Bronchial epithelial cell (primary cell): ENCODE results near the gene AGBL5. TPM values are rescaled to one million over a fixed set of nuclear protein-coding genes. Genes with fewer than 3 reads are reported as not detected.

Source experiments
- DNase-seq: peaks from one replicate; pipeline ENCODE4 v3.0.0-alpha.2; 2010; ENCODE audit warnings: low read depth
- FAIRE-seq: peaks from 2 replicates; lab custom pipeline; 2011; peaks lifted over from hg19 to GRCh38; lab: Jason Lieb, UNC
- H3K27me3 ChIP-seq: 2 replicates; pipeline ENCODE4 v1.5.1; 2011; ENCODE audit warnings: low read length; ENCODE audit not compliant: control insufficient read depth, insufficient read depth
- H3K36me3 ChIP-seq: 2 replicates; pipeline ENCODE4 v1.5.1; 2011; ENCODE audit warnings: low read length; ENCODE audit not compliant: control insufficient read depth, insufficient read depth
- H3K4me3 ChIP-seq: 2 replicates; pipeline ENCODE4 v1.5.1; 2011; ENCODE audit warnings: mild to moderate bottlenecking, low read depth, low read length, control low read depth
- CTCF ChIP-seq: IDR thresholded peaks from 2 replicates; pipeline ENCODE4 v1.5.1; 2011; ENCODE audit warnings: mild to moderate bottlenecking, moderate library complexity, low read length, control low read depth, inconsistent platforms; ENCODE audit not compliant: insufficient read depth, severe bottlenecking
- total RNA-seq: library from RNA; depleted of rRNA; stranded (reverse); fragments of >200 nt; gene quantifications from 2 replicates; pipeline ENCODE4 v1.2.1, GENCODE V29; 2014

The AGBL5 gene
- total RNA-seq, 1 donor from 2014 or later, result 9.2 TPM

DNA sequence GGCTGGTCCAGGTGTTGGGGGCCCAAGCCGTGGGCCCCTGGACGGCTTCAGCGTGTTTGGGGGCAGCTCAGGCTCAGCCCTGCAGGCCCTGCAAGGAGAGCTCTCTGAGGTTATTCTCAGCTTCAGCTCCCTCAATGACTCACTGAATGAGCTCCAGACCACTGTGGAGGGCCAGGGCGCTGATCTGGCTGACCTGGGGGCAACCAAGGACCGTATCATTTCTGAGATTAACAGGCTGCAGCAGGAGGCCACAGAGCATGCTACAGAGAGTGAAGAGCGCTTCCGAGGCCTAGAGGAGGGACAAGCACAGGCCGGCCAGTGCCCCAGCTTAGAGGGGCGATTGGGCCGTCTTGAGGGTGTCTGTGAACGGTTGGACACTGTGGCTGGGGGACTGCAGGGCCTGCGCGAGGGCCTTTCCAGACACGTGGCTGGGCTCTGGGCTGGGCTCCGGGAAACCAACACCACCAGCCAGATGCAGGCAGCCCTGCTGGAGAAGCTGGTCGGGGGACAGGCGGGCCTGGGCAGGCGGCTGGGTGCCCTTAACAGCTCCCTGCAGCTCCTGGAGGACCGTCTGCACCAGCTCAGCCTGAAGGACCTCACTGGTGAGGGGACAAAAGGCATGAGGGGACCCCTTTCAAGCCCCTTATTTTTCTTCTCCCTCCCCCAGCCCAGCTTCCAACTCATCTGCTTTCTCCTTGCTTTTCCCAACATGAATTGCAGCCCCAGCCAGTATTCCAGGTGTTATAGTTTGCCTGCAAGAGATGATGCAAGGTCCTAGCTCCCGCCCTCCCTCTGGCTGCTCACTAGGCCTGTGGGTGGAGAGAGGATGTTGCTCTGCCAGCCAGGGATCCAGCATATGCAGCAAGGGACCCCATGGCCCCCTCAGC is 32.2 kb downstream of the AGBL5 start:
- H3K4me3 ChIP-seq, result no peak overlapping the region
- DNase-seq (peak; percentile 30), FAIRE-seq (no peak)
- H3K27me3 ChIP-seq, result no peaks in the 10 kb centered on the region
- TF ChIP-seq CTCF, result no peak
- no peaks in the 10 kb centered on the region for H3K36me3 ChIP-seq

DNA sequence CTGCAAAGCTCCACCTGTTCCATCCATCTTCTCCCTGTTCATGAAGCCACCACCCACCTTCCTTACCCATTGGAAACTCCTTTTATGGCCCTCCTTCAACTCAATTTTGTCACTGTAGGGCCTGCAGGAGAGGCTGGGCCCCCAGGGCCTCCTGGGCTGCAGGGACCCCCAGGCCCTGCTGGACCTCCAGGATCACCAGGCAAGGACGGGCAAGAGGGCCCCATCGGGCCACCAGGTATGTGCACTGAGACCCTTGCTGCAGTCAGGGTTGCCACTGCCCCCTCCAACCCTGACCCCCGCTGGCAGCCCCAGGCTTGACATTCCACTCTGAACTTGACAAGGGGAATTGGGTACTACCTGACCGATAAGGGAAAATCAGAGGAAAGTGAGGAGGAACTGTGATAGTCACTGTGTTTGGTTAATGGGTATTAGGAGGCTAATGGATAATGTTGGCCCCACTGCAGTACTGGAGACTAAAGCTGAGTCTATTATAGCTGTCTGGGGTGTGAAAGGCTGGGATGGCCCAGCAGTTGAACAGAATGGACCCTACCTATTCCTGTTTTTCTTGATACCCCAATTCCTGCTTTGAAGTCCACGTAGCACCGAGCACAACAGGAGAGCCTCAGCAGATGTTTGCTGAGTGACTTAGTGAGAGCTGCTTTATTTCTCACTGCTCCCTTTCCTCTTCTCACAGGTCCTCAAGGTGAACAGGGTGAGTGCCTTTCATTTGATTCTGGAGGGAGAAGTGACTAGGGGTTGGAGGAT is 33.0 kb downstream of the AGBL5 start:
- TF ChIP-seq CTCF, result no peak
- Histone ChIP-seq H3K27me3 (no peaks in the 10 kb centered on the region), H3K36me3 (no peaks in the 10 kb centered on the region), H3K4me3 (no peak overlapping the region)
- no peak for DNase-seq
- no peak for FAIRE-seq

DNA sequence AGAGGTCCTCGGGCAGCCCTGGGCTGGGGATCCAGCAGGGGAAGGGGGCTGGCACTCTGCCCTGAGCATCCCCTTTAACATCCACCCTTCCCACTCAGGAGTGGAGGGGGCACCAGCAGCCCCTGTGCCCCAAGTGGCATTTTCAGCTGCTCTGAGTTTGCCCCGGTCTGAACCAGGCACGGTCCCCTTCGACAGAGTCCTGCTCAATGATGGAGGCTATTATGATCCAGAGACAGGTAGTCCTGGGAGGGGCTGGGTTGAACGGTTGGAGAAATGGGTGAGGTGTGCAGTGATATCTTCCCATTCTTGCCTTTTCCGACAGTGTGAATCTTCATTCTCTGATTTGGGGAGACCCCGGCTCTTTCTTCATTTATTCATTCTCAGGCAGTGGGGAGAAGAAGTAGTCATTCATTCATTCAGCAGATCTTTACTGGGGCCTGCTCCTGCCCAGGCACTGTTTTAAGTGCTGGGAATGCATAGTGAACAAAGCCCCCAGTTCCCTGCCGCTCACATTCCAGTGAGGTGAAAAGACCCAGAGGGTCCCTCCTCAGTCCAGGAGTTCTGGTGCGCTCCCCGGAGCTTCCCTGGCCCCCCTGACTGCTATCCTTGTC is 33.7 kb downstream of the AGBL5 start:
- Histone ChIP-seq H3K4me3 (peak overlapping the region; percentile 64), H3K36me3 (no peaks in the 10 kb centered on the region), H3K27me3 (no peaks in the 10 kb centered on the region)
- DNase-seq (no peak), FAIRE-seq (no peak)
- no peak for TF ChIP-seq CTCF

DNA sequence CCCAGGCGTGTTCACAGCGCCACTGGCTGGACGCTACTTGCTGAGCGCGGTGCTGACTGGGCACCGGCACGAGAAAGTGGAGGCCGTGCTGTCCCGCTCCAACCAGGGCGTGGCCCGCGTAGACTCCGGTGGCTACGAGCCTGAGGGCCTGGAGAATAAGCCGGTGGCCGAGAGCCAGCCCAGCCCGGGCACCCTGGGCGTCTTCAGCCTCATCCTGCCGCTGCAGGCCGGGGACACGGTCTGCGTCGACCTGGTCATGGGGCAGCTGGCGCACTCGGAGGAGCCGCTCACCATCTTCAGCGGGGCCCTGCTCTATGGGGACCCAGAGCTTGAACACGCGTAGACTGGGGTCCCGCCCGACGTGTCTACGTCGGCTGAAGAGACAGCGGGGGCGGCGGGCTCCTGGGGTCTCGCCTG is 34.2 kb downstream of the AGBL5 start:
- no peaks in the 10 kb centered on the region for H3K36me3 ChIP-seq
- DNase-seq (peak; percentile 46), FAIRE-seq (no peak)
- no peaks in the 10 kb centered on the region for H3K27me3 ChIP-seq
- peak; percentile 50 for TF ChIP-seq CTCF
- peak overlapping the region; percentile 64 for H3K4me3 ChIP-seq

DNA sequence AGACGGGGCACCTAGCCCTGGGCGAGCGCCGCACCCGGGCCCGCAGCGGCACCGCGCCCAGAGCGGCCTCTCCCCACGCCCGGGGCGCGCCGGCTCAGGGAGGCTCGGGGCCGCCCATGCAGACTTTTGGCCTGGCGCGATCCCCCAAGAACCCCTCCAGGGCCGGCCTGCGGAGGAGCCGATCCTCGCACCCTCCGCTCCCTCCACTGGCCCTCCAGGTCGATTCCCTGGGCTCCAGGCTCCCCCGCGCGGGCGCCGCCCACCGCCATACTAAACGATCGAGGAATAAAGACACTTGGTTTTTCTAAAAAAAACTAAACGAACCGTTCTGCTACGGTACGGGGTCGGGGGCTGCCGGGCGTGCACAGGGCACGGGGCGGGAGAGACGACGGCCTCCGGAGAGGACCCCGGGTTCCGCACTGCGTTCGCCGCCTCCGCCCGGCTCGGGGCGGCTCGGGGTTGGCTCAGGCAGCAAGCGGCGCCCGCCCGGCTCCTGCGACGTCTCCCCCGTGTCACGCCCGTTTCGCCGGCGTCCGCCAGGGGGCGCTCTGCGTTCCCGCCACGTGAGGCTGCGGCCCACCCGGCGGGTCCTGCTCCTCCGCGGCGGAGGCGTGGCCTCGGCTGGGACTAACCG is 34.7 kb downstream of the AGBL5 start:
- H3K27me3 ChIP-seq, result no peaks in the 10 kb centered on the region
- peak overlapping the region; percentile 64 for H3K4me3 ChIP-seq
- no peaks in the 10 kb centered on the region for H3K36me3 ChIP-seq
- FAIRE-seq (no peak), DNase-seq (peak; percentile 80)
- TF ChIP-seq CTCF, result peak; percentile 88
